Measurements from ENCODE around the gene SLC25A5. TPM values are rescaled to one million over a fixed set of nuclear protein-coding genes. Genes with fewer than 3 reads are reported as not detected.
A peak's percentile ranks its signal among the peaks of the same experiment; 100 is the strongest.
"Not testable (repeated sequence)": the region's sequence is repeated elsewhere in the genome, so short reads cannot be mapped to it uniquely, and the experiment has no call there.

SLC25A5 gene
- polyA plus RNA-seq, 1 donor = 138 TPM

GRCh38 chrX:119477812-119478232 is 9.6 kb downstream of the SLC25A5 start:
- no peak for DNase-seq

GRCh38 chrX:119478504-119478903 is 10.3 kb downstream of the SLC25A5 start:
- DNase-seq = no peak

- no peak for DNase-seq
Observed at GRCh38 chrX:119479845-119480244, 11.6 kb downstream of the SLC25A5 start.

- DNase-seq = no peak
Observed at GRCh38 chrX:119481323-119481801, 13.1 kb downstream of the SLC25A5 start.

GRCh38 chrX:119482041-119482440 is 13.8 kb downstream of the SLC25A5 start:
- DNase-seq = no peak

GRCh38 chrX:119482481-119483480 is 14.5 kb downstream of the SLC25A5 start:
- DNase-seq = peak; percentile 26

GRCh38 chrX:119486745-119487144 is 18.5 kb downstream of the SLC25A5 start:
- no peak for DNase-seq

GRCh38 chrX:119487766-119488165 is 19.5 kb downstream of the SLC25A5 start:
- DNase-seq = not testable (repeated sequence)

- peak; percentile 15 for DNase-seq
Observed at GRCh38 chrX:119488749-119489148, 20.5 kb downstream of the SLC25A5 start.

- no peak for DNase-seq
Observed at GRCh38 chrX:119489212-119490074, 21.2 kb downstream of the SLC25A5 start.

GRCh38 chrX:119492463-119492862 is 24.2 kb downstream of the SLC25A5 start:
- no peak for DNase-seq

- DNase-seq = not testable (repeated sequence)
Observed at GRCh38 chrX:119493851-119494495, 25.7 kb downstream of the SLC25A5 start.

- no peak for DNase-seq
Observed at GRCh38 chrX:119495734-119496726, 27.8 kb downstream of the SLC25A5 start.

- DNase-seq = no peak
Observed at GRCh38 chrX:119497185-119497584, 28.9 kb downstream of the SLC25A5 start.

GRCh38 chrX:119500061-119500800 is 32.0 kb downstream of the SLC25A5 start:
- no peak for DNase-seq

- DNase-seq = no peak
Observed at GRCh38 chrX:119501511-119502148, 33.4 kb downstream of the SLC25A5 start.

- no peak for DNase-seq
Observed at GRCh38 chrX:119502727-119503483, 34.7 kb downstream of the SLC25A5 start.

GRCh38 chrX:119503484-119503861 is 35.2 kb downstream of the SLC25A5 start:
- no peak for DNase-seq

- not testable (repeated sequence) for DNase-seq
Observed at GRCh38 chrX:119505145-119505544, 36.9 kb downstream of the SLC25A5 start.

Data from hindlimb muscle (tissue), 1 donor.